HepG2 (cell line): Measurements from ENCODE around the gene ACACB.

Experiments used
- POLR2AphosphoS5 ChIP-seq: IDR thresholded peaks from 2 replicates; pipeline ENCODE4 v1.6.1; 2012; ENCODE audit warnings: low read depth, low read length
- ZKSCAN1 ChIP-seq: fragments of 150-350 bp; IDR thresholded peaks from 2 replicates; pipeline ENCODE4 v1.6.1; 2014; ENCODE audit warnings: low read length
- ZNF674 ChIP-seq: sonication (generic); formaldehyde crosslinking; IDR thresholded peaks from 2 replicates; pipeline ENCODE4 v1.5.0; 2020; ENCODE audit warnings: low read depth, mild to moderate bottlenecking, missing genetic modification reagents
- TF ChIP-seq, protein P1 (sequence below): sonication (generic); formaldehyde crosslinking; IDR thresholded peaks from 2 replicates; pipeline ENCODE4 v1.5.0; 2020; ENCODE audit warnings: mild to moderate bottlenecking, missing genetic modification reagents, moderate library complexity
- TF ChIP-seq, protein P2 (sequence below): sonication (generic); formaldehyde crosslinking; IDR thresholded peaks from 2 replicates; pipeline ENCODE4 v1.8.1; 2022; ENCODE audit warnings: mild to moderate bottlenecking, missing genetic modification reagents
- TF ChIP-seq, protein P3 (sequence below), 2 experiments: sonication (generic) in 1 of 2; formaldehyde crosslinking in 1 of 2; IDR thresholded peaks; 2 replicates each; pipeline versions ENCODE4 v1.5.1 to v1.6.1; 2011 to 2020; ENCODE audit warnings: borderline replicate concordance in 1 of 2, low read depth in 1 of 2, low read length in 1 of 2, mild to moderate bottlenecking in 1 of 2, missing genetic modification reagents in 1 of 2, moderate library complexity in 1 of 2

DNA sequence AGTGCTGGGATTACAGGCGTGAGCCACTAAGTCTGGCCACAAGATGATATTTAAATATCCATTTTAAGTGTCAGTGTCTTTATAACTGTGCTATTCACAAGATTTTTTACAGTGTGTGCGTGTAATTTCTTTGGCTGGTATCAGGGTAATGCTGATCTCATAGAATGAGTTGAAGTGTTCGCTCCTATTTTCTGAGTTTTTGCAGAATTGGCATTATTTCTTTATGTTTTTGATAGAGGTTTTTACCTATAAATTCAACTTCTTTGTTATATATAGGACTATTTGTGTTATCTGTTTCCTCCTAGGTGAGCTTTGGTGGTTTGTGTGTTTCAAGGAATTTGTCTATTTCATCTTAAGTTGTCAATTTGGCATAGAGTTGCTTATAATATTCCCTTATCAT lies 147.1 kb downstream of the ACACB start:
- TF ChIP-seq POLR2AphosphoS5 (no peak), ZNF674 (CRISPR knock-in tag) (no peak), ZKSCAN1 (no peak)
- TF ChIP-seq, protein P1, sequence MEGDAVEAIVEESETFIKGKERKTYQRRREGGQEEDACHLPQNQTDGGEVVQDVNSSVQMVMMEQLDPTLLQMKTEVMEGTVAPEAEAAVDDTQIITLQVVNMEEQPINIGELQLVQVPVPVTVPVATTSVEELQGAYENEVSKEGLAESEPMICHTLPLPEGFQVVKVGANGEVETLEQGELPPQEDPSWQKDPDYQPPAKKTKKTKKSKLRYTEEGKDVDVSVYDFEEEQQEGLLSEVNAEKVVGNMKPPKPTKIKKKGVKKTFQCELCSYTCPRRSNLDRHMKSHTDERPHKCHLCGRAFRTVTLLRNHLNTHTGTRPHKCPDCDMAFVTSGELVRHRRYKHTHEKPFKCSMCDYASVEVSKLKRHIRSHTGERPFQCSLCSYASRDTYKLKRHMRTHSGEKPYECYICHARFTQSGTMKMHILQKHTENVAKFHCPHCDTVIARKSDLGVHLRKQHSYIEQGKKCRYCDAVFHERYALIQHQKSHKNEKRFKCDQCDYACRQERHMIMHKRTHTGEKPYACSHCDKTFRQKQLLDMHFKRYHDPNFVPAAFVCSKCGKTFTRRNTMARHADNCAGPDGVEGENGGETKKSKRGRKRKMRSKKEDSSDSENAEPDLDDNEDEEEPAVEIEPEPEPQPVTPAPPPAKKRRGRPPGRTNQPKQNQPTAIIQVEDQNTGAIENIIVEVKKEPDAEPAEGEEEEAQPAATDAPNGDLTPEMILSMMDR (CRISPR knock-in tag), result no peak
- TF ChIP-seq, protein P2, sequence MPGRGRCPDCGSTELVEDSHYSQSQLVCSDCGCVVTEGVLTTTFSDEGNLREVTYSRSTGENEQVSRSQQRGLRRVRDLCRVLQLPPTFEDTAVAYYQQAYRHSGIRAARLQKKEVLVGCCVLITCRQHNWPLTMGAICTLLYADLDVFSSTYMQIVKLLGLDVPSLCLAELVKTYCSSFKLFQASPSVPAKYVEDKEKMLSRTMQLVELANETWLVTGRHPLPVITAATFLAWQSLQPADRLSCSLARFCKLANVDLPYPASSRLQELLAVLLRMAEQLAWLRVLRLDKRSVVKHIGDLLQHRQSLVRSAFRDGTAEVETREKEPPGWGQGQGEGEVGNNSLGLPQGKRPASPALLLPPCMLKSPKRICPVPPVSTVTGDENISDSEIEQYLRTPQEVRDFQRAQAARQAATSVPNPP, result no peak
- TF ChIP-seq, protein P3, sequence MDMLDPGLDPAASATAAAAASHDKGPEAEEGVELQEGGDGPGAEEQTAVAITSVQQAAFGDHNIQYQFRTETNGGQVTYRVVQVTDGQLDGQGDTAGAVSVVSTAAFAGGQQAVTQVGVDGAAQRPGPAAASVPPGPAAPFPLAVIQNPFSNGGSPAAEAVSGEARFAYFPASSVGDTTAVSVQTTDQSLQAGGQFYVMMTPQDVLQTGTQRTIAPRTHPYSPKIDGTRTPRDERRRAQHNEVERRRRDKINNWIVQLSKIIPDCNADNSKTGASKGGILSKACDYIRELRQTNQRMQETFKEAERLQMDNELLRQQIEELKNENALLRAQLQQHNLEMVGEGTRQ (IDR thresholded peaks at IDR 0.05; ENCODE audit: low read depth, low read length), result no peak
- TF ChIP-seq, protein P3 (CRISPR knock-in tag; IDR thresholded peaks at IDR 0.05; ENCODE audit: borderline replicate concordance), result no peak
